Activated CD4-positive, CD25-positive, alpha-beta regulatory T cell (primary cell): ENCODE results near the gene ARHGEF26.

ENCODE experiments used
- DNase-seq, 4 experiments: peaks; one replicate each; lab custom pipeline; 2025; lab: John Stamatoyannopoulos, UW

ARHGEF26 gene

GRCh38 chr3:154252759-154253638, 131.8 kb downstream of the ARHGEF26 start:
- DNase-seq: peak; percentile 6 to 39 (median 13)

DNA sequence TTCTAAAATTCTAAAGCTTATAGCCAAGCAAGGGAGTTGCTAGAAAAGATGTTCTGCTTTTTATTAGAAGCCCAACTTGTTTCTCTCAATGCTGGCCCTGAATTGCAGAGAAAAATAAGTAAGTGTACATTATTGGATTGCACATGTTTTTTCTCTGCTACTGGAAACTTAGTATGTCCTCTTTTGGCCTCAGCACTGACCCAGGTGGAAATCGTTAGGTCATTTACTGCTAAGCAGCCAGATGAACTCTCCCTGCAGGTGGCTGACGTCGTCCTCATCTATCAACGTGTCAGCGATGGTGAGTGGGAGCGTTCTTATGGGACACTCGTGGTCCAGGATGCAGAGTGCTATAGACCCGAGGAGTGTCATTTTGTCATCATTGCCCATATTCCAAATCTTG, 133.3 kb downstream of the ARHGEF26 start:
- DNase-seq: no peak

- DNase-seq: no peak
Observed at GRCh38 chr3:154273381-154273780, 152.2 kb downstream of the ARHGEF26 start.

- no peak for DNase-seq
Observed at GRCh38 chr3:154274348-154274747, 153.2 kb downstream of the ARHGEF26 start.

DNA sequence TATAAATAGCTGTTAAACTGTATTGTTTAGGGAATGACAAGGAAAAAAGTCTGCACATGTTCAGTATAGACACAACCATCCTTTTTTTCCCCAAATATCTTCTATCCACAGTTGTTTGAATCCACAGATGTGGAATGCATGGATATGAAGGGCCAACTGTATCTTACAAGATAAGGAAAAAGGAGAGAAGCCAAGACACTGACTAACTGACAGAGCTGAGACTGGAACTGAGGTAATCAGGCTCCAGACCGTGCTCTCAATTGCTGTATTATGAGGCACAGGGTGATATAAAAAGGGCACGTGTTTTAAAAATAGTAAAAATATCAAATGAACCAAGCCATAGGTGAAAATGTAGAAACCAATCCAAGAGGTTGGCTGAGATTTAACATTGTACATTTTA, 154.1 kb downstream of the ARHGEF26 start:
- no peak for DNase-seq

- DNase-seq: no peak
Observed at GRCh38 chr3:154275965-154276364, 154.8 kb downstream of the ARHGEF26 start.

- no peak for DNase-seq
Observed at GRCh38 chr3:154280161-154280560, 159.0 kb downstream of the ARHGEF26 start.

DNA sequence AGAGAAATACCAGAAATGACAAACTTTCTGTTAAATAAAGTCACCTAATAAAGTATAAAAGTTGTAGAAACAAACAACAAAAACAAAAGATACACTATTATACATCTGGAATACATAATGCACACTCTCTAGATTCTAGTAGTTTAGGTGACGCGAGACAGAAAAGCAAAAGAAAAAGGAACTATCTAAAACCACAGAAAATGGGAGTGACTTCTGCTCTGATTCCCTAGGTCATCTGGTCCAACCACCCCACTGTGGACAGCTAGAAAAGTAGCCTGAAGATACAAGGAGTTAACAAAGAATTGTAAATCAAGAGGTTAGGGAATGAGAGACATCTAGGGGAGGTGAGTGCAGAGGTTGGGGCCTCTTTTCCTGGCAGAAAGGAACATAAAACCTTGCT, 164.0 kb downstream of the ARHGEF26 start:
- DNase-seq: no peak

GRCh38 chr3:154290187-154290586, 169.0 kb downstream of the ARHGEF26 start:
- DNase-seq: no peak

DNA sequence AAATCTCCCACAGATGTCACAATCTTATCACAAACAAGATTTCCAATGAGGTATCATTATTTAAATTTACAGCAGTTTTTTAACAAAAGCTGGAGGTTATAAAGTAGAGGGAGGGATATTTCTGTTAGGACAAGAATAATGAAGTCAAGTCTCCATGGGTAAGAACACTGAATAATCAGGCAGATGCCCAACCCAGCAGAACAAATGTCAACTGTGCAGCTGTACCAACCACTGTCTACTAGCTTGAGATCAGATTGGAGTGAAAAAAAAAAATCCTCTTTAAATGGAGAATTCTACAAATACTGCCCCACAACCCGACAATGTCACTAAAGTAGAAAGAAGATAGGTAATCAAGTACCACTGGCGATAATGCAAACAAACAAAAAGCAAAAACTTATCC, 172.8 kb downstream of the ARHGEF26 start:
- DNase-seq: no peak

DNA sequence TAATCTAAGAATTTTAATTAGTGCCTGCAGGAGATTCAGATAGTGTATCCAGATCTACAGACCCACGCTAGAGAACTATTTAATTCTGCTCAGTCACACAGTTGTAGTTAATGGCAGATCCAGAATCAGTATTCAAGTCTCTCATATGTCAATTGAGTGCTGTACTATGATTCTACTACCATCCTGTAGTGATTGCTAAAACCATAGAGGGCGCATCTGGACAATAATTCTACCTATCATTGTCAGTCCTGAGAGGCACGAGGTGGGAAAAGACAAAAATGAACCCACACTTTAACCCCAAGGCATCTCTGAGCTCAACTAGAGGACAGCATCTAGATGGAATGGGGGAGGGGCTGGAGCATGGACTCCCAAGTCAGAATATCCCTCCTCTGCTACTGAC, 180.4 kb downstream of the ARHGEF26 start:
- DNase-seq: no peak

GRCh38 chr3:154304116-154304786, 183.1 kb downstream of the ARHGEF26 start:
- DNase-seq: no peak

DNA sequence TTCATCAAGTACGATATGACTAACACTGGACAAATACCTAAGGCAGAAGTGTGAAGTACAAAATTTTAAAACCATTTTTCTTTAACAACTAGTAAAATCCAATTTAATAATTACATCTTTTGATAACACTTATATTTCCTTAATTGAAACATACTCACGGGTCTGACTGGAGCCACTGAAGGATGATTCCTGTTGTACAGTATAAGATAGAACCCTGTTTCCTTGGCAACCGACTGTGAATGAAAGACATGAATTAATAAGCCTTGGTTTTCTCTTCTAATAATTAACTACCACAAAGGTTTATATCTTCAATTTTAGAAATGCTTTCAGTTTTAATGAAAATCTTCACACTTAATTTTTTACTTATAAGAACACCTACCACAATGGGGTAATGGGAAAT, 183.7 kb downstream of the ARHGEF26 start:
- DNase-seq: no peak

DNA sequence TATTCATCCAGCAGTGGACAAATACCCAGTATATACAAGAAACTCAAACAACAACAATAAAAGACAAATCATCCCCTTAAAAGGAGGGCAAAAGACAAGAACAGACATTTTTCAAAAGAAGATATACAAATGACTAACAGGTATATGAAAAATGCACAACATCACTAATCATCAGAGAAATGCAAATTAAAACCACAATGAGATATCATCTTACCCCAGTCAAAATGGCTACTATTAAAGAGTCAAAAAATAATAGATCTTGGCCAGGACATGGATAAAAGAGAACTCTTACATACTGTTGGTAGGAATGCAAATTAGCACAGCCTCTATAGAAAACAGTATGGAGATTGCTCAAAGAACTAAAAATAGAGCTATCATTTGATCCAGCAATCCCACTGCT, 186.2 kb downstream of the ARHGEF26 start:
- DNase-seq: no peak
